ENCODE results near the gene THSD8.

- TF ChIP-seq CTCF (IDR thresholded peaks at IDR 0.05; ENCODE audit: low read depth, low read length) (no peak), POLR2A (IDR thresholded peaks at IDR 0.05; ENCODE audit: extremely low read depth, insufficient read length) (no peak), MAX (IDR thresholded peaks at IDR 0.05; ENCODE audit: low read depth, low read length) (no peak; the same call in 1 of the 2 replicates)
Observed at GRCh38 chr19:12790628-12791344, 11.1 kb upstream of the THSD8 start.
